A549 (cell line): Measurements from ENCODE around the gene ADTRP. TPM values are rescaled to one million over a fixed set of nuclear protein-coding genes. Genes with fewer than 3 reads are reported as not detected.

ENCODE experiments used
- ATAC-seq, 2 experiments: fragments of 200-7000 bp in 1 of 2; fragments of >200 bp in 1 of 2; cut with Nextera tagmentation in 1 of 2; cut with Tn5 transposase in 1 of 2; 3 replicates each; pipeline versions ENCODE4 v1.8.0 to v1.9.1; 2018 to 2020; ENCODE audit warnings: mild to moderate bottlenecking in 1 of 2, moderate library complexity in 1 of 2
- CTCF ChIA-PET: fragments of 300-600 bp; sonication (Branson Sonifier 250); formaldehyde crosslinking; extraction: SDS; loops from one replicate; lab custom pipeline; 2021; ENCODE audit warnings: antibody characterized with exemption, inconsistent platforms; lab: Yijun Ruan, JAX
- POLR2A ChIA-PET: fragments of 350-600 bp; formaldehyde crosslinking; extraction: SDS; loops from one replicate; lab custom pipeline; 2021; ENCODE audit warnings: antibody characterized with exemption, inconsistent platforms; lab: Yijun Ruan, JAX
- DNase-seq, 2 experiments: peaks; one replicate each; pipeline versions ENCODE4 v3.0.0 to v3.0.0-alpha.2; 2011 to 2016; ENCODE audit warnings: low read depth in 1 of 2, low spot score in 1 of 2
- FAIRE-seq: peaks from 2 replicates; lab custom pipeline; 2011; peaks lifted over from hg19 to GRCh38; lab: Jason Lieb, UNC
- H3K27ac ChIP-seq, 2 experiments: fragments of >200 bp; sonication (Bioruptor Twin); formaldehyde crosslinking; 3 replicates each; pipeline ENCODE4 v1.5.1; 2016 to 2017
- H3K4me1 ChIP-seq: fragments of >200 bp; sonication (Bioruptor Twin); formaldehyde crosslinking; 3 replicates; pipeline ENCODE4 v1.6.1; 2016
- H3K4me2 ChIP-seq: fragments of >200 bp; sonication (Bioruptor Twin); formaldehyde crosslinking; 3 replicates; pipeline ENCODE4 v1.6.1; 2016
- H3K4me3 ChIP-seq: fragments of >200 bp; sonication (Bioruptor Twin); formaldehyde crosslinking; 3 replicates; pipeline ENCODE4 v1.5.1; 2016
- H3K9me3 ChIP-seq: fragments of >200 bp; sonication (Bioruptor Twin); formaldehyde crosslinking; 3 replicates; pipeline ENCODE4 v1.6.1; 2016
- CHD2 ChIP-seq: fragments of 150-350 bp; IDR thresholded peaks from 2 replicates; pipeline ENCODE4 v1.6.1; 2014; ENCODE audit warnings: low read length; ENCODE audit not compliant: partially characterized antibody
- ESRRA ChIP-seq: fragments of 150-350 bp; IDR thresholded peaks from 2 replicates; pipeline ENCODE4 v1.6.1; 2014; ENCODE audit warnings: mild to moderate bottlenecking, low read length, borderline replicate concordance
- FOSB ChIP-seq: fragments of 250-450 bp; sonication (Bioruptor Pico); IDR thresholded peaks from 2 replicates; pipeline ENCODE4 v1.5.0; 2020; ENCODE audit warnings: mild to moderate bottlenecking, moderate library complexity
- FOSL2 ChIP-seq, 2 experiments: fragments of 450-650 bp in 1 of 2; fragments of >200 bp in 1 of 2; sonication (Bioruptor Twin) in 1 of 2; formaldehyde crosslinking; IDR thresholded peaks; 2 replicates each; pipeline versions ENCODE4 v1.5.0 to v1.6.1; 2016 to 2020; ENCODE audit warnings: mild to moderate bottlenecking in 1 of 2, moderate library complexity in 1 of 2
- GATA3 ChIP-seq: IDR thresholded peaks from 2 replicates; pipeline ENCODE4 v1.6.1; 2012; ENCODE audit warnings: borderline replicate concordance
- HDAC2 ChIP-seq: fragments of 200-600 bp; sonication (generic); IDR thresholded peaks from 2 replicates; pipeline ENCODE4 v1.6.1; 2016
- HEYL ChIP-seq: fragments of 250-450 bp; sonication (Bioruptor Pico); IDR thresholded peaks from 2 replicates; pipeline ENCODE4 v1.8.0; 2021; ENCODE audit warnings: mild to moderate bottlenecking, moderate library complexity
- HOXA7 ChIP-seq: fragments of 250-450 bp; sonication (Bioruptor Pico); IDR thresholded peaks from 2 replicates; pipeline ENCODE4 v1.5.0; 2020; ENCODE audit warnings: mild to moderate bottlenecking, moderate library complexity
- HOXB13 ChIP-seq: fragments of 250-450 bp; sonication (Bioruptor Pico); IDR thresholded peaks from 2 replicates; pipeline ENCODE4 v1.5.0; 2020; ENCODE audit warnings: low read depth, mild to moderate bottlenecking, moderate library complexity
- HOXB5 ChIP-seq: fragments of 250-450 bp; sonication (Bioruptor Pico); IDR thresholded peaks from 2 replicates; pipeline ENCODE4 v1.5.0; 2020; ENCODE audit warnings: mild to moderate bottlenecking, moderate library complexity
- JUN ChIP-seq, 2 experiments: fragments of >200 bp; sonication (Bioruptor Twin); formaldehyde crosslinking; IDR thresholded peaks; 2 replicates in 1 of 2; 3 replicates in 1 of 2; pipeline ENCODE4 v1.6.1; 2016 to 2017
- MAFK ChIP-seq: fragments of 450-650 bp; IDR thresholded peaks from 2 replicates; pipeline ENCODE4 v1.6.1; 2014; ENCODE audit not compliant: partially characterized antibody
- NFE2L2 ChIP-seq: fragments of 150-350 bp; conservative IDR thresholded peaks from 2 replicates; pipeline ENCODE4 v1.6.1; 2014; ENCODE audit warnings: low read length
- NPAS2 ChIP-seq: fragments of 250-450 bp; sonication (Bioruptor Pico); IDR thresholded peaks from 2 replicates; pipeline ENCODE4 v1.8.0; 2022; ENCODE audit warnings: mild to moderate bottlenecking, moderate library complexity, borderline replicate concordance
- NR3C1 ChIP-seq: fragments of >200 bp; sonication (Bioruptor Twin); formaldehyde crosslinking; IDR thresholded peaks from 3 replicates; pipeline ENCODE4 v1.6.1; 2017
- POLR2A ChIP-seq: IDR thresholded peaks from 2 replicates; pipeline ENCODE4 v1.6.1; 2012; ENCODE audit warnings: mild to moderate bottlenecking, low read length
- RARB ChIP-seq: fragments of 250-450 bp; sonication (Bioruptor Pico); IDR thresholded peaks from 2 replicates; pipeline ENCODE4 v1.8.0; 2021; ENCODE audit warnings: mild to moderate bottlenecking, moderate library complexity
- RCOR1 ChIP-seq: fragments of 150-350 bp; IDR thresholded peaks from 2 replicates; pipeline ENCODE4 v1.6.1; 2014; ENCODE audit warnings: antibody characterized with exemption, low read length, low read depth
- RFX5 ChIP-seq: fragments of 450-650 bp; IDR thresholded peaks from 2 replicates; pipeline ENCODE4 v1.7.1; 2014; ENCODE audit warnings: antibody characterized with exemption, mild to moderate bottlenecking, moderate library complexity
- RNF2 ChIP-seq: fragments of 200-600 bp; sonication (generic); IDR thresholded peaks from 2 replicates; pipeline ENCODE4 v1.6.1; 2016; ENCODE audit warnings: low read depth, mild to moderate bottlenecking, antibody characterized with exemption, moderate library complexity, borderline replicate concordance
- SREBF2 ChIP-seq: fragments of 450-650 bp; IDR thresholded peaks from 2 replicates; pipeline ENCODE4 v1.6.1; 2014; ENCODE audit warnings: mild to moderate bottlenecking, moderate library complexity
- TP53 ChIP-seq: fragments of 250-450 bp; sonication (Bioruptor Pico); IDR thresholded peaks from 2 replicates; pipeline ENCODE4 v1.5.0; 2021; ENCODE audit warnings: mild to moderate bottlenecking, moderate library complexity
- ZC3H11A ChIP-seq: fragments of 450-650 bp; IDR thresholded peaks from 2 replicates; pipeline ENCODE4 v1.6.1; 2014; ENCODE audit warnings: antibody characterized with exemption, mild to moderate bottlenecking
- ZFP36 ChIP-seq: fragments of 450-650 bp; IDR thresholded peaks from 2 replicates; pipeline ENCODE4 v1.6.1; 2014; ENCODE audit warnings: borderline replicate concordance; ENCODE audit not compliant: partially characterized antibody
- ZNF302 ChIP-seq: fragments of 250-450 bp; sonication (Bioruptor Pico); IDR thresholded peaks from 2 replicates; pipeline ENCODE4 v1.9.0; 2021; ENCODE audit warnings: inconsistent platforms, mild to moderate bottlenecking, moderate library complexity
- ZSCAN20 ChIP-seq: fragments of 250-450 bp; sonication (Bioruptor Pico); IDR thresholded peaks from 2 replicates; pipeline ENCODE4 v1.8.0; 2022; ENCODE audit warnings: mild to moderate bottlenecking, moderate library complexity
- WGBS: methylation state at CpG from one replicate; pipeline ENCODE4 v1.1.6; 2017; ENCODE audit errors: missing lambda C conversion rate; 5-methylcytosine and 5-hydroxymethylcytosine counted together
- polyA plus RNA-seq, 4 experiments: library from polyadenylated mRNA; depleted of rRNA in 3 of 4; stranded (reverse); fragments of >200 nt; fragmentation: RNase III in 1 of 4; extraction: RNeasy Plus Mini Kit Qiagen cat#74134 plus additional on column Dnase treatment in 1 of 4; gene quantifications; 2 replicates in 3 of 4; 3 replicates in 1 of 4; pipeline ENCODE4 v1.2.3, GENCODE V29; 2011 to 2017
- TF ChIP-seq, protein P1 (sequence below): IDR thresholded peaks from 2 replicates; pipeline ENCODE4 v1.6.1; 2012; ENCODE audit warnings: low read depth, borderline replicate concordance
- TF ChIP-seq, protein P2 (sequence below): fragments of >200 bp; sonication (Bioruptor Twin); formaldehyde crosslinking; IDR thresholded peaks from 2 replicates; pipeline ENCODE4 v1.6.1; 2016

The ADTRP gene
- polyA plus RNA-seq, 2 of the 4 experiments (the other 2 are of a cell fraction) = 0.57 to 0.59 TPM

DNA sequence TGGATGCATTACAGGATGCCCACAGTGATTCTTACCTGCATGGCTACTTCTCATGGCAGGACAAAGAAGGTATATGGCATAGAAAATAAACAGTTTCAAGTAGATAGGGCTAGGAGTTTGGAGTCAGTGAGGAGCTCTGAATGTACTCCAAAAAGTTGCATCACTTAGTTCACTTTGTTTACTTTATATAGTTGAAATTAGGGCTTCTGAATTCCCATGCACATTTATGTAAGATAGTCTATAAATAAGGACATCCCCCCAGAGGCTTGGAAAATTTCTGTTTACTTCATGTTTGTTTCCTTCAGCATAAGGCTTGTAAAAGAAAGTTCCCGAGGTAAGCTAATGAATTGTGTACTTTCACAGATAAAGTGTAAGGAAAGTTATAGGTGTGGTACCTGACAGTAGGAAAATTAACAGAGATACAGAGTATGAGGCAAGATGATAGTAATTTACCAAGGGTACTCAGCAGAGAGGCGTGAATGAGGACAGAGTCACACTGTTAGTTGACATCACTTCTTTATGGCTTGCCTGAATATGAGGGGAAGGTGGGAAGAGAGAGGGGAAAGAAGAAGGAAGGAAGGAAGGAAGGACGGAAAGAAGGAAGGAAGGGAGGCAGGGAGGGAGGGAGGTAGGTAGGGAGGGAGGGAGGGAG is 51.1 kb downstream of the ADTRP start (continued):
- TF ChIP-seq TP53 (no peak), SREBF2 (no peak), JUN (IDR thresholded peaks at IDR 0.05) (no peak), HEYL (CRISPR knock-in tag) (no peak)

DNA sequence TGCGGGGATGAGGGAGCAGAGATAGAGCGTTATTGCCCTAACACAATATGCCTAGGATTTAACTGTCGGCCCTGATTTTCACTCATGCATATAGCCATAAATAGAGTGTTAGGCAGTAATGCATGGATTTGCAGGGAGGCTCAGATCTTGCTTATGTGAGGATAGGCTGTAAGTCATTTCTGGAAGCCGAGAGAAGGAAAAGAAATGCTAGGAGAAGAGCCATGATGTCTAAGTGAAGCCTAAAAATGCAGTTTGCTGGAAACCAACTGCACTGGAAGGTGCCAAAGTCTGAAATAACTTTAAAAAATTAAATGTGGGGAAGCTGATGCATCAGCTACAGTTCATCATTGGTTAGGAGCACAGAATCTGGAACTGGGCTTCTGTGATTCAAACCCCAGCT is 54.3 kb downstream of the ADTRP start:
- ChIA-PET CTCF (interaction anchor here (1.2 to 1.4 kb wide), 2 partner anchors 40 to 69 kb away, joined by 3 read pairs; no protein-coding TSS in a partner anchor), POLR2A (no interaction called here)
- no peak overlapping the region for H3K4me3 ChIP-seq
- TF ChIP-seq ZNF302 (no peak), ZC3H11A (no peak), TP53 (no peak), CHD2 (no peak), RNF2 (no peak)
- TF ChIP-seq, protein P1, sequence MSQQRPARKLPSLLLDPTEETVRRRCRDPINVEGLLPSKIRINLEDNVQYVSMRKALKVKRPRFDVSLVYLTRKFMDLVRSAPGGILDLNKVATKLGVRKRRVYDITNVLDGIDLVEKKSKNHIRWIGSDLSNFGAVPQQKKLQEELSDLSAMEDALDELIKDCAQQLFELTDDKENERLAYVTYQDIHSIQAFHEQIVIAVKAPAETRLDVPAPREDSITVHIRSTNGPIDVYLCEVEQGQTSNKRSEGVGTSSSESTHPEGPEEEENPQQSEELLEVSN = no peak
- no peak for DNase-seq
- no peak overlapping the region for H3K27ac ChIP-seq
- no peak overlapping the region for H3K4me2 ChIP-seq
- FAIRE-seq = no peak
- ATAC-seq = no peak
- no peaks in the 10 kb centered on the region for H3K9me3 ChIP-seq
- 94% methylated on average over 4 of the region's 4 CpGs for WGBS
- no peaks in the 10 kb centered on the region for H3K4me1 ChIP-seq

DNA sequence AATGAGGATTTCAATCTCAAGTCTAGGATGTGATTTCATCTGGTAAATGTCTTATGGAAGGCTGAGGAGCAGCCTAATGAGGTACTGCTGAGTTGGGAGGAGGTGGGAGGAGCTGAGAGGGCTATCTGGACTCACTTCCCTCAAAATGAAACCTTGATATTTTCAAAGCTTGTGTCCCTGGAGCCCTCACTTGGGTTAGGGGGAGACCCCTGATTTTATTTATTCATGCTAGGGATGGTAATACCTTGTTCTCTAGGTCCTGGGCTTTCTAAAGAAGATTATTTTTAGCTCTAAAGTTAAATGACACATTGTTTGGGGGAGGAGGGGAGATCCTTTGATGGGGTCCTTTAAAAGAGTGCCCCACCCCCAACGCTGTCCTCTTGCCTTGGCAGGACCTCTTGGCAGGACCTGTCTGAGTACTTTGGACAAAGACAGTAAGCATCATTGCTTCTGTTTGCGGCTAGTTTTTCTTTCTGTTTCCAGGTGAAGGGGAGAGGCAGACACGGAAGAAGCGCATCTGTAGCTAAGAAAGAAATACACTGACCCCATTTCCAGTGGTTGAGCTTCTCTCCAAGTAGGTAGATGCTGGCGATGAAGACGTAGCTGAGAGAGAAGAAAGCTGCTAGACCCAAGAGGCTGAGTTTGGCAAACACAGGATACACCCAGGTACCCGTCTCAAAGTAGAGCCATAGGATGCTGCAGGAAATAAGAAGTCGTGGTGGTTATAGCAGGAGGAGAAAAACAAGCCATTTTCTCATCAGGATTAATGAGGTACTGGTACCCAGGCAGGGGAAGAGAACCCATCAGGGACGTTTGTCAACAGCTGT is 55.6 kb downstream of the ADTRP start:
- ChIA-PET CTCF (interaction anchor here (1.4 kb wide), 1 partner anchor 68 kb away, joined by 3 read pairs; no protein-coding TSS in a partner anchor), POLR2A (no interaction called here)
- H3K9me3 ChIP-seq = no peaks in the 10 kb centered on the region
- WGBS = 66% methylated on average over 9 of the region's 9 CpGs
- no peak overlapping the region for H3K4me2 ChIP-seq
- TF ChIP-seq FOSB (CRISPR knock-in tag) (no peak), NFE2L2 (no peak), RFX5 (no peak), HOXB13 (CRISPR knock-in tag) (no peak), RARB (no peak), POLR2A (no peak), GATA3 (no peak), HOXB5 (CRISPR knock-in tag) (no peak), FOSL2 (IDR thresholded peaks at IDR 0.05) (no peak), FOSL2 (CRISPR knock-in tag; IDR thresholded peaks at IDR 0.05) (no peak), ZSCAN20 (CRISPR knock-in tag) (no peak), NR3C1 (no peak), HDAC2 (no peak)
- TF ChIP-seq, all 56 proteins: peak for 0
- no peak for ATAC-seq
- Histone ChIP-seq H3K4me3 (no peak overlapping the region), H3K4me1 (no peaks in the 10 kb centered on the region), H3K27ac (no peak overlapping the region)
- FAIRE-seq = no peak
- DNase-seq = no peak

DNA sequence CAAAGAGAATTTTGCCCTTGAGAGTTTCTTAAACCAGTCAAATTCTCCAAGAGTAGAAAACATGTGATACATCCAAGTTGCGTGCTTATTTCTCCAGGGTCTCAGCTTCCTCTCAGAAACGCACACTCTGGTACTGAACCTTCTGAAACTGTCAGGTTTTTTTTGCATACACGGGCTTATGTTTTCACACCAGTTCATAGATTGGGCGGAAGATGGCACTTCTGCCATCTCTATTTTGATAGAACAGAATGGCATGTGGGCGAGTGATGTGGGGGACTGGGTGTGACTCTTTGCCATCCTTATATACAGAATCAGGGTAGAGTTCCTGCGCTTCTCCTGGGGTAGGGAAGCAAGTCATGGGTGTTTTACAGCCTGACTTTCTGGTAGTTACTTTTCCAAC is 56.4 kb downstream of the ADTRP start:
- POLR2A ChIA-PET = no interaction called here
- CTCF ChIA-PET = no interaction called here
- Histone ChIP-seq H3K27ac (no peak overlapping the region), H3K9me3 (no peaks in the 10 kb centered on the region), H3K4me2 (no peak overlapping the region), H3K4me3 (no peak overlapping the region), H3K4me1 (no peaks in the 10 kb centered on the region)
- no peak for TF ChIP-seq ESRRA
- no peak for TF ChIP-seq ZNF302
- no peak for TF ChIP-seq NPAS2 (CRISPR knock-in tag)
- TF ChIP-seq POLR2A = no peak
- no peak for TF ChIP-seq CHD2
- TF ChIP-seq RCOR1 = no peak
- no peak for TF ChIP-seq TP53
- no peak for TF ChIP-seq HOXA7
- TF ChIP-seq MAFK = no peak
- no peak for TF ChIP-seq ZSCAN20 (CRISPR knock-in tag)
- no peak for TF ChIP-seq ZFP36
- no peak for TF ChIP-seq HDAC2
- TF ChIP-seq, protein P2, sequence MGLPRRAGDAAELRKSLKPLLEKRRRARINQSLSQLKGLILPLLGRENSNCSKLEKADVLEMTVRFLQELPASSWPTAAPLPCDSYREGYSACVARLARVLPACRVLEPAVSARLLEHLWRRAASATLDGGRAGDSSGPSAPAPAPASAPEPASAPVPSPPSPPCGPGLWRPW = no peak
- no peak for DNase-seq
- no peak for ATAC-seq
- no peak for FAIRE-seq
- 88% methylated on average over 6 of the region's 6 CpGs for WGBS
